WTC11 (cell line): ENCODE data around the gene INKA2. TPM values are rescaled to one million over a fixed set of nuclear protein-coding genes. Genes with fewer than 3 reads are reported as not detected.

Experiments used
- ATAC-seq: fragments of 200-7000 bp; cut with Tn5 transposase; 2 replicates; pipeline ENCODE4 v1.10.0; 2021; ENCODE audit warnings: mild to moderate bottlenecking, moderate library complexity
- CTCF ChIA-PET: fragments of 300-600 bp; sonication (Branson Sonifier 250); formaldehyde crosslinking; loops from one replicate; lab custom pipeline; 2021; ENCODE audit warnings: antibody characterized with exemption; lab: Charles Lee
- POLR2A ChIA-PET: fragments of 350-600 bp; sonication (Branson Sonifier 250); formaldehyde crosslinking; loops from one replicate; lab custom pipeline; 2021; ENCODE audit warnings: antibody characterized with exemption; lab: Charles Lee
- DNase-seq: peaks from one replicate; pipeline ENCODE4 v3.0.0; 2021; ENCODE audit warnings: low spot score
- H3K27ac Mint-ChIP-seq: 2 replicates; pipeline ENCODE4 v1.8.0; 2021; ENCODE audit warnings: mixed read lengths
- H3K27me3 Mint-ChIP-seq: 2 replicates; pipeline ENCODE4 v1.8.0; 2021; ENCODE audit warnings: low read depth, mild to moderate bottlenecking, moderate library complexity, mixed read lengths
- H3K36me3 Mint-ChIP-seq: 2 replicates; pipeline ENCODE4 v1.8.0; 2021; ENCODE audit warnings: mixed read lengths
- H3K4me1 Mint-ChIP-seq: 2 replicates; pipeline ENCODE4 v1.8.0; 2022; ENCODE audit warnings: mixed read lengths
- H3K4me3 Mint-ChIP-seq: 2 replicates; pipeline ENCODE4 v1.8.0; 2021; ENCODE audit warnings: mild to moderate bottlenecking, moderate library complexity, mixed read lengths
- H3K9me3 Mint-ChIP-seq: 2 replicates; pipeline ENCODE4 v1.8.0; 2021; ENCODE audit warnings: mixed read lengths
- CREB1 ChIP-seq: sonication (generic); formaldehyde crosslinking; IDR thresholded peaks from 2 replicates; pipeline ENCODE4 v1.8.0; 2023; ENCODE audit warnings: mild to moderate bottlenecking, missing genetic modification reagents
- ESRRA ChIP-seq: sonication (generic); formaldehyde crosslinking; IDR thresholded peaks from 2 replicates; pipeline ENCODE4 v1.8.1; 2022; ENCODE audit warnings: mild to moderate bottlenecking, missing genetic modification reagents, borderline replicate concordance
- GABPB1 ChIP-seq: sonication (generic); formaldehyde crosslinking; IDR thresholded peaks from 2 replicates; pipeline ENCODE4 v1.8.1; 2023; ENCODE audit warnings: mild to moderate bottlenecking, missing genetic modification reagents
- KAT7 ChIP-seq: sonication (generic); formaldehyde crosslinking; IDR thresholded peaks from 2 replicates; pipeline ENCODE4 v1.8.1; 2023; ENCODE audit warnings: missing genetic modification reagents, mild to moderate bottlenecking, borderline replicate concordance
- MYBL2 ChIP-seq: sonication (generic); formaldehyde crosslinking; IDR thresholded peaks from 2 replicates; pipeline ENCODE4 v1.8.1; 2023; ENCODE audit warnings: mild to moderate bottlenecking, moderate library complexity, missing genetic modification reagents
- NR2C2 ChIP-seq: sonication (generic); formaldehyde crosslinking; IDR thresholded peaks from 2 replicates; pipeline ENCODE4 v1.8.0; 2022; ENCODE audit warnings: mild to moderate bottlenecking, missing genetic modification reagents
- SOX15 ChIP-seq: fragments of 250-450 bp; sonication (Bioruptor Pico); IDR thresholded peaks from 2 replicates; pipeline ENCODE4 v1.9.0; 2021; ENCODE audit warnings: mild to moderate bottlenecking
- TCF7 ChIP-seq: sonication (generic); formaldehyde crosslinking; IDR thresholded peaks from 2 replicates; pipeline ENCODE4 v1.8.0; 2022; ENCODE audit warnings: mild to moderate bottlenecking, low read depth, missing genetic modification reagents, moderate library complexity
- TEAD4 ChIP-seq: sonication (generic); formaldehyde crosslinking; IDR thresholded peaks from 2 replicates; pipeline ENCODE4 v1.8.0; 2022; ENCODE audit warnings: mild to moderate bottlenecking, missing genetic modification reagents
- ZNF138 ChIP-seq: sonication (generic); formaldehyde crosslinking; conservative IDR thresholded peaks from 2 replicates; pipeline ENCODE4 v1.8.1; 2022; ENCODE audit warnings: mild to moderate bottlenecking, moderate library complexity, missing genetic modification reagents
- ZNF232 ChIP-seq: sonication (generic); formaldehyde crosslinking; IDR thresholded peaks from 2 replicates; pipeline ENCODE4 v1.8.0; 2022; ENCODE audit warnings: mild to moderate bottlenecking, missing genetic modification reagents
- total RNA-seq: library from RNA; stranded (reverse); gene quantifications from 3 replicates; pipeline ENCODE4 v1.2.3, GENCODE V29; 2021
- TF ChIP-seq, protein P1 (sequence below): sonication (generic); formaldehyde crosslinking; IDR thresholded peaks from 2 replicates; pipeline ENCODE4 v1.8.1; 2023; ENCODE audit warnings: mild to moderate bottlenecking, moderate library complexity, missing genetic modification reagents
- TF ChIP-seq, protein P2 (sequence below): sonication (generic); formaldehyde crosslinking; IDR thresholded peaks from 2 replicates; pipeline ENCODE4 v1.8.0; 2022; ENCODE audit warnings: mild to moderate bottlenecking, missing genetic modification reagents
- TF ChIP-seq, protein P3 (sequence below): fragments of 200-600 bp; IDR thresholded peaks from 2 replicates; pipeline ENCODE4 v1.8.0; 2022; ENCODE audit warnings: antibody characterized with exemption
- TF ChIP-seq, protein P4 (sequence below): fragments of 250-450 bp; sonication (Bioruptor Pico); IDR thresholded peaks from 2 replicates; pipeline ENCODE4 v1.9.0; 2021; ENCODE audit warnings: mild to moderate bottlenecking
- TF ChIP-seq, protein P5 (sequence below): fragments of 250-450 bp; sonication (Bioruptor Pico); IDR thresholded peaks from 2 replicates; pipeline ENCODE4 v1.9.0; 2021; ENCODE audit warnings: mild to moderate bottlenecking
- TF ChIP-seq, protein P6 (sequence below): fragments of 250-450 bp; sonication (Bioruptor Pico); IDR thresholded peaks from 2 replicates; pipeline ENCODE4 v2.1.2; 2022; ENCODE audit warnings: mild to moderate bottlenecking, moderate library complexity
- TF ChIP-seq, protein P7 (sequence below): sonication (generic); formaldehyde crosslinking; IDR thresholded peaks from 2 replicates; pipeline ENCODE4 v1.8.0; 2022; ENCODE audit warnings: mild to moderate bottlenecking, missing genetic modification reagents
- TF ChIP-seq, protein P8 (sequence below): sonication (generic); formaldehyde crosslinking; IDR thresholded peaks from 2 replicates; pipeline ENCODE4 v1.8.0; 2022; ENCODE audit warnings: mild to moderate bottlenecking, missing genetic modification reagents

INKA2 gene
- total RNA-seq, 1 experiment from 2014 or later: 20.1 TPM

DNA sequence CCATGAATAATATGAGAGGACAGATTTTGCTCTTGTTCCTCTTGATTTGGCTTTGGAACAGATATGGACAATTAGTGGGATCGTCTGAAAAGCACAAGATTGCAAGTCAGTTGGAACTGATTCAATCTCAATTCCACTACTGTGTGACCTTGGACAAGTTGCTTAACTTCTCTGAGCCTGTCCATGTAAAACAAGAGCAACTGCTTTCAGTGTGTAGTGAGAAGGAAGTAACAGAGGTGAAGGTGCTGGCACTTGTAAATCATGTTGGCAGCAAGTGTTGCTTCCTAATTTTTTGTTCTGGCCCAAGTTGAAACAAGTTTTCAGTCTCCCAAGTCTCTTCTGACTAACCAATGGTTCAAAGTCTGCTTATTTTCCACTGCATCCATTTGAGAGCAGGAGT, 15.3 kb downstream of the INKA2 start:
- no peaks in the 10 kb centered on the region for H3K9me3 Mint-ChIP-seq
- H3K27ac Mint-ChIP-seq: 0 out of 2 replicates have a peak overlapping the region, but pooled peaks have one; percentile 25
- POLR2A ChIA-PET: no interaction called here

More for the DNA sequence above, 15.3 kb downstream of the INKA2 start:
- TF ChIP-seq, protein P1, sequence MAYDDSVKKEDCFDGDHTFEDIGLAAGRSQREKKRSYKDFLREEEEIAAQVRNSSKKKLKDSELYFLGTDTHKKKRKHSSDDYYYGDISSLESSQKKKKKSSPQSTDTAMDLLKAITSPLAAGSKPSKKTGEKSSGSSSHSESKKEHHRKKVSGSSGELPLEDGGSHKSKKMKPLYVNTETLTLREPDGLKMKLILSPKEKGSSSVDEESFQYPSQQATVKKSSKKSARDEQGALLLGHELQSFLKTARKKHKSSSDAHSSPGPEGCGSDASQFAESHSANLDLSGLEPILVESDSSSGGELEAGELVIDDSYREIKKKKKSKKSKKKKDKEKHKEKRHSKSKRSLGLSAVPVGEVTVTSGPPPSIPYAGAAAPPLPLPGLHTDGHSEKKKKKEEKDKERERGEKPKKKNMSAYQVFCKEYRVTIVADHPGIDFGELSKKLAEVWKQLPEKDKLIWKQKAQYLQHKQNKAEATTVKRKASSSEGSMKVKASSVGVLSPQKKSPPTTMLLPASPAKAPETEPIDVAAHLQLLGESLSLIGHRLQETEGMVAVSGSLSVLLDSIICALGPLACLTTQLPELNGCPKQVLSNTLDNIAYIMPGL (CRISPR knock-in tag): no peak
- TF ChIP-seq ZNF232 (CRISPR knock-in tag): no peak
- no peak for TF ChIP-seq ESRRA (CRISPR knock-in tag)
- TF ChIP-seq MYBL2 (CRISPR knock-in tag): no peak
- TF ChIP-seq, protein P2, sequence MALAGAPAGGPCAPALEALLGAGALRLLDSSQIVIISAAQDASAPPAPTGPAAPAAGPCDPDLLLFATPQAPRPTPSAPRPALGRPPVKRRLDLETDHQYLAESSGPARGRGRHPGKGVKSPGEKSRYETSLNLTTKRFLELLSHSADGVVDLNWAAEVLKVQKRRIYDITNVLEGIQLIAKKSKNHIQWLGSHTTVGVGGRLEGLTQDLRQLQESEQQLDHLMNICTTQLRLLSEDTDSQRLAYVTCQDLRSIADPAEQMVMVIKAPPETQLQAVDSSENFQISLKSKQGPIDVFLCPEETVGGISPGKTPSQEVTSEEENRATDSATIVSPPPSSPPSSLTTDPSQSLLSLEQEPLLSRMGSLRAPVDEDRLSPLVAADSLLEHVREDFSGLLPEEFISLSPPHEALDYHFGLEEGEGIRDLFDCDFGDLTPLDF: no peak
- TF ChIP-seq, protein P3, sequence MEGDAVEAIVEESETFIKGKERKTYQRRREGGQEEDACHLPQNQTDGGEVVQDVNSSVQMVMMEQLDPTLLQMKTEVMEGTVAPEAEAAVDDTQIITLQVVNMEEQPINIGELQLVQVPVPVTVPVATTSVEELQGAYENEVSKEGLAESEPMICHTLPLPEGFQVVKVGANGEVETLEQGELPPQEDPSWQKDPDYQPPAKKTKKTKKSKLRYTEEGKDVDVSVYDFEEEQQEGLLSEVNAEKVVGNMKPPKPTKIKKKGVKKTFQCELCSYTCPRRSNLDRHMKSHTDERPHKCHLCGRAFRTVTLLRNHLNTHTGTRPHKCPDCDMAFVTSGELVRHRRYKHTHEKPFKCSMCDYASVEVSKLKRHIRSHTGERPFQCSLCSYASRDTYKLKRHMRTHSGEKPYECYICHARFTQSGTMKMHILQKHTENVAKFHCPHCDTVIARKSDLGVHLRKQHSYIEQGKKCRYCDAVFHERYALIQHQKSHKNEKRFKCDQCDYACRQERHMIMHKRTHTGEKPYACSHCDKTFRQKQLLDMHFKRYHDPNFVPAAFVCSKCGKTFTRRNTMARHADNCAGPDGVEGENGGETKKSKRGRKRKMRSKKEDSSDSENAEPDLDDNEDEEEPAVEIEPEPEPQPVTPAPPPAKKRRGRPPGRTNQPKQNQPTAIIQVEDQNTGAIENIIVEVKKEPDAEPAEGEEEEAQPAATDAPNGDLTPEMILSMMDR: no peak
- no peak for TF ChIP-seq TCF7 (CRISPR knock-in tag)
- TF ChIP-seq, protein P4, sequence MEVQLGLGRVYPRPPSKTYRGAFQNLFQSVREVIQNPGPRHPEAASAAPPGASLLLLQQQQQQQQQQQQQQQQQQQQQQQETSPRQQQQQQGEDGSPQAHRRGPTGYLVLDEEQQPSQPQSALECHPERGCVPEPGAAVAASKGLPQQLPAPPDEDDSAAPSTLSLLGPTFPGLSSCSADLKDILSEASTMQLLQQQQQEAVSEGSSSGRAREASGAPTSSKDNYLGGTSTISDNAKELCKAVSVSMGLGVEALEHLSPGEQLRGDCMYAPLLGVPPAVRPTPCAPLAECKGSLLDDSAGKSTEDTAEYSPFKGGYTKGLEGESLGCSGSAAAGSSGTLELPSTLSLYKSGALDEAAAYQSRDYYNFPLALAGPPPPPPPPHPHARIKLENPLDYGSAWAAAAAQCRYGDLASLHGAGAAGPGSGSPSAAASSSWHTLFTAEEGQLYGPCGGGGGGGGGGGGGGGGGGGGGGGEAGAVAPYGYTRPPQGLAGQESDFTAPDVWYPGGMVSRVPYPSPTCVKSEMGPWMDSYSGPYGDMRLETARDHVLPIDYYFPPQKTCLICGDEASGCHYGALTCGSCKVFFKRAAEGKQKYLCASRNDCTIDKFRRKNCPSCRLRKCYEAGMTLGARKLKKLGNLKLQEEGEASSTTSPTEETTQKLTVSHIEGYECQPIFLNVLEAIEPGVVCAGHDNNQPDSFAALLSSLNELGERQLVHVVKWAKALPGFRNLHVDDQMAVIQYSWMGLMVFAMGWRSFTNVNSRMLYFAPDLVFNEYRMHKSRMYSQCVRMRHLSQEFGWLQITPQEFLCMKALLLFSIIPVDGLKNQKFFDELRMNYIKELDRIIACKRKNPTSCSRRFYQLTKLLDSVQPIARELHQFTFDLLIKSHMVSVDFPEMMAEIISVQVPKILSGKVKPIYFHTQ (CRISPR knock-in tag): no peak
- no peak for TF ChIP-seq TEAD4 (CRISPR knock-in tag)
- TF ChIP-seq, protein P5, sequence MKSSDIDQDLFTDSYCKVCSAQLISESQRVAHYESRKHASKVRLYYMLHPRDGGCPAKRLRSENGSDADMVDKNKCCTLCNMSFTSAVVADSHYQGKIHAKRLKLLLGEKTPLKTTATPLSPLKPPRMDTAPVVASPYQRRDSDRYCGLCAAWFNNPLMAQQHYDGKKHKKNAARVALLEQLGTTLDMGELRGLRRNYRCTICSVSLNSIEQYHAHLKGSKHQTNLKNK (CRISPR knock-in tag): no peak
- no peak for TF ChIP-seq CREB1 (CRISPR knock-in tag)
- no peak for TF ChIP-seq SOX15
- TF ChIP-seq, protein P6, sequence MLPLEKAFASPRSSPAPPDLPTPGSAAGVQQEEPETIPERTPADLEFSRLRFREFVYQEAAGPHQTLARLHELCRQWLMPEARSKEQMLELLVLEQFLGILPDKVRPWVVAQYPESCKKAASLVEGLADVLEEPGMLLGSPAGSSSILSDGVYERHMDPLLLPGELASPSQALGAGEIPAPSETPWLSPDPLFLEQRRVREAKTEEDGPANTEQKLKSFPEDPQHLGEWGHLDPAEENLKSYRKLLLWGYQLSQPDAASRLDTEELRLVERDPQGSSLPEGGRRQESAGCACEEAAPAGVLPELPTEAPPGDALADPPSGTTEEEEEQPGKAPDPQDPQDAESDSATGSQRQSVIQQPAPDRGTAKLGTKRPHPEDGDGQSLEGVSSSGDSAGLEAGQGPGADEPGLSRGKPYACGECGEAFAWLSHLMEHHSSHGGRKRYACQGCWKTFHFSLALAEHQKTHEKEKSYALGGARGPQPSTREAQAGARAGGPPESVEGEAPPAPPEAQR (CRISPR knock-in tag): no peak
- no peak for TF ChIP-seq NR2C2 (CRISPR knock-in tag)
- no peak for TF ChIP-seq KAT7
- no peak for TF ChIP-seq GABPB1 (CRISPR knock-in tag)
- TF ChIP-seq, protein P7, sequence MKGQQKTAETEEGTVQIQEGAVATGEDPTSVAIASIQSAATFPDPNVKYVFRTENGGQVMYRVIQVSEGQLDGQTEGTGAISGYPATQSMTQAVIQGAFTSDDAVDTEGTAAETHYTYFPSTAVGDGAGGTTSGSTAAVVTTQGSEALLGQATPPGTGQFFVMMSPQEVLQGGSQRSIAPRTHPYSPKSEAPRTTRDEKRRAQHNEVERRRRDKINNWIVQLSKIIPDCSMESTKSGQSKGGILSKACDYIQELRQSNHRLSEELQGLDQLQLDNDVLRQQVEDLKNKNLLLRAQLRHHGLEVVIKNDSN (CRISPR knock-in tag): no peak
- TF ChIP-seq ZNF138: no peak
- TF ChIP-seq, protein P8, sequence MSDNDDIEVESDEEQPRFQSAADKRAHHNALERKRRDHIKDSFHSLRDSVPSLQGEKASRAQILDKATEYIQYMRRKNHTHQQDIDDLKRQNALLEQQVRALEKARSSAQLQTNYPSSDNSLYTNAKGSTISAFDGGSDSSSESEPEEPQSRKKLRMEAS (CRISPR knock-in tag): no peak
- TF ChIP-seq, all 79 proteins: peak for 0
- H3K36me3 Mint-ChIP-seq: peaks cover 11% of the 10 kb centered on the region; the same call in 1 of the 2 replicates
- CTCF ChIA-PET: interaction anchor here (1.0 kb wide), 1 partner anchor 9 kb away, joined by 3 read pairs; no protein-coding TSS in a partner anchor
- H3K27me3 Mint-ChIP-seq: no peaks in the 10 kb centered on the region
- DNase-seq (no peak), ATAC-seq (no peak)
- peaks cover 62% of the 10 kb centered on the region for H3K4me1 Mint-ChIP-seq
- H3K4me3 Mint-ChIP-seq: no peak overlapping the region
